ENCODE data around the gene PRPSAP1.
A peak's percentile ranks its signal among the peaks of the same experiment; 100 is the strongest.

Gene PRPSAP1

GRCh38 chr17:76385892-76386786, 32.4 kb upstream of the PRPSAP1 start (continued):
- TF ChIP-seq ZBTB10 (tag by site-specific recombination; IDR thresholded peaks at IDR 0.05) = no peak; the same call in 1 of the 2 replicates
- TF ChIP-seq ZNF501 (tag by site-specific recombination; IDR thresholded peaks at IDR 0.05) = peak; percentile 48; the same call in 1 of the 2 replicates
- TF ChIP-seq SP7 (tag by site-specific recombination; IDR thresholded peaks at IDR 0.05) = peak; percentile 79
- peak; percentile 40; the same call in 1 of the 2 replicates for TF ChIP-seq IKZF3 (tag by site-specific recombination; IDR thresholded peaks at IDR 0.05)

- Histone ChIP-seq H3K4me3 (ENCODE audit: low read depth, low read length) (peak overlapping the region; percentile 54), H3K27ac (ENCODE audit: extremely low read depth, low read depth, low read length) (peak overlapping the region; percentile 77; the same call in 1 of the 2 replicates), H3K9me3 (ENCODE audit: control insufficient read depth, insufficient read depth, low read depth, low read length) (no peaks in the 10 kb centered on the region), H3K36me3 (ENCODE audit: control insufficient read depth in 2 of 2, insufficient read depth in 1 of 2, low read length in 2 of 2) (peaks cover 0 to 29% of the 10 kb centered on the region in 2 experiments; a peak in 2 of 3 replicates), H3K4me1 (ENCODE audit: control insufficient read depth, insufficient read depth, low read length) (peaks cover 8% of the 10 kb centered on the region; the same call in 1 of the 2 replicates)
- ChIA-PET POLR2A (interaction anchor here (0.9 to 4.0 kb wide), 5 partner anchors 8 to 32 kb away, joined by 3 to 51 read pairs (median 4); partner anchors contain the start of gene PRPSAP1), CTCF (interaction anchor here (0.5 to 4.7 kb wide), 31 partner anchors 10 to 418 kb away, joined by 3 to 68 read pairs (median 4); partner anchors contain the start of gene PRPSAP1)
- TF ChIP-seq PRDM10 (tag by site-specific recombination; IDR thresholded peaks at IDR 0.05) = peak; percentile 44; the same call in 1 of the 2 replicates
- TF ChIP-seq BCL11A (tag by site-specific recombination; IDR thresholded peaks at IDR 0.05; ENCODE audit: low read depth) = peak; percentile 87
- no peak for TF ChIP-seq SCRT1 (tag by site-specific recombination; IDR thresholded peaks at IDR 0.05; ENCODE audit: borderline replicate concordance)
- no peak for TF ChIP-seq ZNF211 (tag by site-specific recombination; IDR thresholded peaks at IDR 0.05; ENCODE audit: low read depth)
- no peak for TF ChIP-seq ZNF510 (tag by site-specific recombination; IDR thresholded peaks at IDR 0.05; ENCODE audit: insufficient replicate concordance)
- peak; percentile 66 for TF ChIP-seq ZBTB48 (tag by site-specific recombination; IDR thresholded peaks at IDR 0.05)
- TF ChIP-seq ZBTB10 (tag by site-specific recombination; IDR thresholded peaks at IDR 0.05) = peak; percentile 97; the same call in 1 of the 2 replicates
- peak; percentile 98 for TF ChIP-seq ZBTB20 (tag by site-specific recombination; IDR thresholded peaks at IDR 0.05)
- TF ChIP-seq ZNF324 (tag by site-specific recombination; IDR thresholded peaks at IDR 0.05) = no peak; the same call in 1 of the 2 replicates
- peak; percentile 40; the same call in 1 of the 2 replicates for TF ChIP-seq ZNF76 (tag by site-specific recombination; IDR thresholded peaks at IDR 0.05; ENCODE audit: borderline replicate concordance, low read depth)
- TF ChIP-seq ZNF580 (tag by site-specific recombination; IDR thresholded peaks at IDR 0.05) = 0 out of 2 replicates have a peak, but pooled peaks have one; percentile 36
- no peak for TF ChIP-seq ZNF530 (tag by site-specific recombination; IDR thresholded peaks at IDR 0.05; ENCODE audit: low read depth)
- peak; percentile 66 for TF ChIP-seq ZNF335 (tag by site-specific recombination; conservative IDR thresholded peaks at IDR 0.05)
- TF ChIP-seq ZNF521 (tag by site-specific recombination; IDR thresholded peaks at IDR 0.05) = no peak
- peak; percentile 37; the same call in 1 of the 2 replicates for TF ChIP-seq KLF9 (tag by site-specific recombination; IDR thresholded peaks at IDR 0.05; ENCODE audit: low read depth)
- peak; percentile 62 for TF ChIP-seq ZBTB17 (tag by site-specific recombination; IDR thresholded peaks at IDR 0.05)
- peak; percentile 97 for TF ChIP-seq ZIC2 (tag by site-specific recombination; IDR thresholded peaks at IDR 0.05)
- TF ChIP-seq ZBTB8A (tag by site-specific recombination; IDR thresholded peaks at IDR 0.05) = peak; percentile 98; the same call in 1 of the 2 replicates
- no peak for TF ChIP-seq ZNF473 (tag by site-specific recombination; IDR thresholded peaks at IDR 0.05)
These were observed 31.5 kb upstream of the PRPSAP1 start for GRCh38 chr17:76384987-76385891.

Measured in HEK293 (cell line).